ENCODE results near the gene GMPPA.

Gene GMPPA

DNA sequence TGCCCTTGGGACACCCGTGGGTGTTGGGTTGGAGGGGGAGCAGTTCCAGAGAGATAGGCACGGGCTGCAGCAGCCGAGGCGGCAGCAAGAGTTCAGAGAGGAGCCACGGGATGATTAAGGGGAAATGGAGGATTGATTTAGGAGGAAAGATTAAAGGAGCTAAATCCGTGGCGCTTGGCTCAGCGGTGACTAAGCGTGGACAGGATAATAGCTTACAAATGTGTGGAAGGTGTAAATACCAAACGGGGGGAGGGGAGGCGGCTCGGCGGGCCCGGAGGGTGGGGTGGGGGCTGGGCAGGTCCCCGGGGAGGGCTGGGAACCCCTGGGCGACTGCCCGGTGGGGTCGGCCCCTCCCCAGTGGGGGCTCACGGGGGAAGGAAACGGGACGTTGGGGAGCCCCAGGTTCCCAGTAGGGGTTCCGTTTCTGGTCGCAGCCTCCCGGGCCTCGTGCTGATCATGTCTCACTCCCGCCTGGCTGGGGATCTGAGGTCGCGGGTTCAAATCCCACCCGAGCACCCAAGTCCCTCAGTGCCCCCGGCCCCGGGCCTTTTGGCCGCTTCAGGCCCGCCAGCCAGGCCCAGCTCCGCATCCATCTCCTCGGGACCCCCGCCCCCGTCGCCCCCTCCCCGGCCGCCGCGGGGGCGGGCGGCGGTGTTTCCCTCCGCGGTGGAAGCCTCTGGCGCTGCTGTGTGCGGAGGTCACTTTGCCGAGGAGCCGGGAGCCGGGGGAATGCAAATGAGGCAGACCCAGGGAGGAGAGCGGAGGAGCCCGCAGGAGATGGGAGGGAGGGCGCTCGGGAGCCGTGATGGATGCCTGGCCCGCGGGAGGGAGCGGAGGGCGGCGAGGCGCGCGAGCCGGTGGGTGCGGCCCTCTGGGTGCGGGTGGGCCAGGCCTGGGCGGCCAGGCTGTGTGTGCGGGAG lies 23.7 kb downstream of the GMPPA start:
- DNase-seq: peak; percentile 46

DNA sequence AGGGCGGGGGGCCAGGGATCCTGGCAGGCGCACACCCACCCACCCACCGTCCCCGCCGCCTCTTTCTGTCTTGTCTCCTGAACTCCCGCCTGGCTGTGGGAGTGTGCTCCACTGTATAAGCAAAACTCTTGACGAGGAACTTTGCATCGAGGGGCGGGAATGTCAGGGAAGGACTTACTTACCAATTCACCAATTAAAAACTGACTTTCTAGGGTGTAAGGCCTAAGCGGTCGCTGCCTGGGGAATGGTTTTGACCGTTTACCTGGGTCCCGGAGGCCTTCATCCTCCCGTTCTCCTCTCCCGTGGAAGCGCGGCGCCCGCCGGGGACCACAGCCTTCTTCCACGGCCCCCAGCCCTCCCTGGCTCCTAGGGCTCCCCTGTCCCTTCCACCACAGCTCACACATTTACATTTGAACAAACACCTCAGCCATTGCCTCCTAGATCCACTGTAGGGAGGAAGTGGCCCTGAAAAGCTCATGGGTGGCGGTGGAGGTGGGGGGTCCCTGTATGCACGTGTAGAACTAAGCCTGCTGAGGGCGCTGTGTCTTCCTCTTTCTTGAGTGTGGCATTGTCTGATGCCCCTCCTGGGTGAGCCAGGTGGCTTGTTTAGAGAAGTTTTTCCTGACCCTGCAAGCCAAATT lies 24.5 kb downstream of the GMPPA start:
- DNase-seq: peak; percentile 36

DNA sequence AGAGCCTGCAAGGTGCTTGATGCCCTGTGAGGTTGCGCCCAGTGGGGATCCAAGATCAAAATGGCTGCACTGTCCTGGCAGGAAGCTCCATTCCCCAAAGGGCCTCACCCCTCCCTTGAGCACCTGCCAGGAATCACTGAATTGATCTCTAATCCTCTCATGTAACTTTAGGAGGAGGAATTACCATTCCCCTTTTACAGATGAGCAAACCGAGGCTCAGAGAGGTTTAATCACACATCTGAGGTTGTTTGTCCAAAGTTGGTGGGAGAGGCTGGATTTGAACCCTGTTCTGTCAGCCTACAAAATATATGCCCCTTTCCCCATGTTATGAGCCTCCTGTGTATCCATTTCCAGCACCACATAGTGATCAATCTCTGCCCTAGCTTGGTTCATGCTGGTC lies 26.1 kb downstream of the GMPPA start:
- no peak for DNase-seq

DNA sequence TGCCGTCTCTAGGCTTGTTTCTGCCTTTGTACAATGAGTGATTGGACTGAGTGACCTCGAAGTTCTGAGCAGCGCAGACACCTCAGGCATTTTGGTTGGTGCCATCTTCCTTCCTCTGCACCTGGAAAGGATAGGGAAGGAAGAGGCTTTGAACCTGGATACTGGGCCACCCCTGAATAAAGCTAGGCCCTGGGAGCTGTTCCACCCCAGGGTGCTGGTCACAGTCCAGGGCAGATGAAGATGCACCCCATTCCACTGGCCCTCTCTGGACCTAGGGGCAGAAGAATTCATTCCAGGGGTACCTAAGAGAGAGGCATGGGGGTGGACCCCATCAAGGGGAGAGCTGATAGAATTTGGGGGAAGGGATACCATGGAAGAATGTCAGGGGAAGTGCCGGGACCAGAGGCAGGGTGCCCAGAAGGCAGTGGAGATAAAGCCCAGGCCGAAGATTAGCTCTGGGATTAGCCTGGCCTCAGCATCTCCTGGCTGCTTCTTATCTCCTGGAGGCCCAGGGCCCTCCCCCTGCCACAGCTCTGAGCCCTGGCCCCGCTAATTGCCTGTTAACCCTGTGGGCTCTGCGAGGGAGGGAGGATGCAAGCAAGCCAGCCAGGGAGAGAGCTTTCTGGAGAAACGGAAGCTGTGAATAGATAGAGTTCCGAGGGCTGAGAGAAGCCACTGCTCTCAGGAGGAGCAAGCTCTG lies 27.0 kb downstream of the GMPPA start:
- no peak for DNase-seq

DNA sequence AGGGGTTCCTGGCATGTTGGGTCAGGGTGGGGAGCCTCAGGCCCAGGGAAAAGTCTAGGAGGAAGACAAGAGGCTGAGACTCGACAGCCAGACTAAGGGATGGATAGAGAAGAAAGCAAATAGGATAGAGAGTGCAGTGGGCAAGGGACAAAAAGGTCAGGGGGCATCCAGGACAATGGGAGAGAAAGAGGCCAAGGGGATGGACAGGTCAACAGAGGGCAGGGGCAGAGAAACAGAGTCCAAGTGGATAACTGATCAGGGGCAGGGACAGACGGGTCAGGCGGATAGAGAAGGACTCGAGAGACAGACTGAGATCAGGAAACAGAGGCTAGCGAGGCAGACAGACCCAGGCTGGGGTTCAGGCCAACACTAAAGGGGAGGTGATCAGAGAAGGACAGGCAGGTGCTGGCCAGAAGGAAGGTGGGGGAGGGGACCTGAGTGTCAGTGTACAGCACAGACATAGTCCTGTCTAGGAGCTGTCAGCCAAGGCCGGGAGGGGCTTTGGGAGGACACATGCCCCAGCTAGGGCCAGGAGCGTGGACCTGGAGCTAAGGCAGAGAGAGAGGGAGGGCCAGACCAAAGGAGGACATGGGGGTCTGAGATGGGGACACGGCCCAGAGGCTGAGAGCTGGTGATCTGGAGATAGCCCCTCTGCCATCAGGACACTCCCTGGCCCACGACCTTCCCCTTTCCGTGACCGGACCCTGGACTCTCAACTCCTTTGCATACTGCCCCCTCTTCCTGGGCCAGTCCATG lies 27.8 kb downstream of the GMPPA start:
- no peak for DNase-seq

DNA sequence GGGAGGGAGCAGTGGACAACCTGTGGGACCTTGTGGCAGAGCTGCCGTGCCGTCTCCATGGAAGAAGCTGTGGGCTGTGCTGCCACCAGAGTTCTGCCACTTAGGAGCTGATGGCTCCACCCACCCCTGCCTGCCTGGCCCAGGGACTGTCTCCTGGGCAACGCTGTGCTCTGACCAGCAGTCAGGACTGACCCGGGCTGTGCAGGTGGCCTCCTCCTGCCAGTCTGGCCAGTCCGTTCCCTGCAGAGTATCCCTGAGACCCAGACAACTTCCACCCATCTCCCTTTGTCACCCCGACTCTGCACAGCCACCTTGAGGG lies 28.3 kb downstream of the GMPPA start:
- DNase-seq: peak; percentile 20

DNA sequence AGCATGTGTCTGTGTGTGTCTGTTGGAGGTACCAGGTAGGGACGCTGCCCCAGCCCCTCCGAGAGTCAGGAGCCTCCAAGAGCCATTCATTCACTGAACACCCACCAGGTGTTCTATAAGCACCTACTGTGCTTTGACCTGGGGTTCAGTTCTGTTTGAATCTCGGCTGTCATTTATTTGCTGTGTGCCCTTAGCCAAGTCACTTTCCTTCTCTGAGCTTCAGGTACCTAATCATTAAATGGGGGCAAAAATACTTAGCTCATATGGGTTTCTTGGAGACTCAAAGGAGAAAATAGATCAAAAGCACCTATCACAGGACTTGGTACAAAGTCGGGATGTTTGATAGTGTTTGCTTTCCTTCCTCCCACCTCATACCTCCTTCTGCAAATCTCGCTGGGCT lies 28.8 kb downstream of the GMPPA start:
- no peak for DNase-seq

DNA sequence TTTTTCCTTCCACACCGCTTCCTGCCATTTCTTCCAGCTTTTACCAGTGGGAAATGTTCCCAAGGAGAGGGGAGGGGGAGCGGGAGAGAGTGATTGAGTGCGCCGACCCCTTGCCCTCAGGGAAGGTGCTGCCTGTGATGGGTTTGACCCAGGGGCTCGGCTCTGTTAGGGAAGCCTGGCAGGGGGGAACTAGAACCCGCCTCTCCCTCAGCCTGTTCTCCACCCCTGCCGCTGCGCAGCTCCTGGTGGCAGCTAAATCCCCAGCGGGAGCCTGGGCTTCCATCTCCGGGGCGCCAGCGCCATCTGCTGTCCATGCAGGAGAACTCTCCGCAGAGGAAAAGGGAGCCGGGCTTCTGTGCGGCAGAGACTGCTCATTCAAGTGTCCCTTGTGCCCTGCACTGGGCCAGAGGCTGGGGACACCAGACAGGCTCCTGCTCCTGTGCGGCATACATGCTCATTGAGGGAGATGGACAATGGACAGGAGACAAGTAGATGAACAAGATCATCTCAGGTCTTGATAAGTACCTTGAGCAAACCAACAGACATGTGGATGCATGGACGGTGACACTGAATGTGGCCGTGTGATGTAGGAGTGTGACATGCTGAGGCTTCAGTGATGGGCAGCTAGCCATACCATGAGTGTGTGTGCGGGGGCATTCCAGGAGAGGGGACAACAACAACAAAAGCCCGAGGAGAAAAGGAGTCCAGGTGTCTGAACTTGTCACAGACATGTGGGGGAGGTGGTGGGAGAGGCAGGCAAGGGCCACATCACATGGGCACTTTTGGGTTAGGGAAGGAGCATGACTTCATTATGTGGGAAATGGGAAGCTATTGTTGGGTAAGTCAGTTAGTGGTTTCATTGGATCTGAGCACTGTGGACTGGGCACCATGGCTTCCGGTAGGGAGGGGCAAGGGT lies 31.6 kb downstream of the GMPPA start:
- peak; percentile 83 for DNase-seq

DNA sequence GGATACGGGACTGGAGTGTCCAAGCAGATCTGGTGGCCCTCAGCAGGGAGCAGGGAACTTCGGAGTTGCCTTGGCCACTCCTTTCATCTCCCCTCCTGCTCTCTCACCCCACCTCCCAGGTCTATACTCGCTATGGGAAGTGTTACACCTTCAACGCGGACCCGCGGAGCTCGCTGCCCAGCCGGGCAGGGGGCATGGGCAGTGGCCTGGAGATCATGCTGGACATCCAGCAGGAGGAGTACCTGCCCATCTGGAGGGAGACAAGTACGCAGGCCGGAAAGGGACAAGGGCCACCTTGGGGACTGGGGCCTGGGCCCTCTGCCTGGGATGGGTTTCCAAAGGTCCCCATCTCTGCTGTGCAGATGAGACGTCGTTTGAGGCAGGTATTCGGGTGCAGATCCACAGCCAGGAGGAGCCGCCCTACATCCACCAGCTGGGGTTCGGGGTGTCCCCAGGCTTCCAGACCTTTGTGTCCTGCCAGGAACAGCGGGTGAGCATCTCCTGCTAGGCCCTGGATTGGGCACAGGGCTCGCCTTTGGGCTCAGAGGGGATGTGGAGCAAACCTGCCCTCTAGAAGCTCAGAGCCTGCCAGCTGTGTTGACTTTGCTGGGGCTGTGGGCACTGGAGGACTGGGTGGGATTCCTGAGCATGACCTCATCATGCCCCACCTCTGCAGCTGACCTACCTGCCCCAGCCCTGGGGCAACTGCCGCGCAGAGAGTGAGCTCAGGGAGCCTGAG lies 33.1 kb downstream of the GMPPA start:
- DNase-seq: peak; percentile 25

DNA sequence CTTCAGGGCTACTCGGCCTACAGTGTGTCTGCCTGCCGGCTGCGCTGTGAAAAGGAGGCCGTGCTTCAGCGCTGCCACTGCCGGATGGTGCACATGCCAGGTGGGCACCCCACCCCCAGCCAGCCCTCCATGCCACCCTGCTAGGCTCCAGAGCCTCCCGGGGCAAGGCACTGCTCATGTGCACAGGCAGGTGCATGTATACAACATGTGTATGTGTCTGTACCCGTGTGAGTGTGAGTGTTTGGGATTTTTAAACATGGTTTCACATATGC lies 33.6 kb downstream of the GMPPA start:
- DNase-seq: no peak

DNA sequence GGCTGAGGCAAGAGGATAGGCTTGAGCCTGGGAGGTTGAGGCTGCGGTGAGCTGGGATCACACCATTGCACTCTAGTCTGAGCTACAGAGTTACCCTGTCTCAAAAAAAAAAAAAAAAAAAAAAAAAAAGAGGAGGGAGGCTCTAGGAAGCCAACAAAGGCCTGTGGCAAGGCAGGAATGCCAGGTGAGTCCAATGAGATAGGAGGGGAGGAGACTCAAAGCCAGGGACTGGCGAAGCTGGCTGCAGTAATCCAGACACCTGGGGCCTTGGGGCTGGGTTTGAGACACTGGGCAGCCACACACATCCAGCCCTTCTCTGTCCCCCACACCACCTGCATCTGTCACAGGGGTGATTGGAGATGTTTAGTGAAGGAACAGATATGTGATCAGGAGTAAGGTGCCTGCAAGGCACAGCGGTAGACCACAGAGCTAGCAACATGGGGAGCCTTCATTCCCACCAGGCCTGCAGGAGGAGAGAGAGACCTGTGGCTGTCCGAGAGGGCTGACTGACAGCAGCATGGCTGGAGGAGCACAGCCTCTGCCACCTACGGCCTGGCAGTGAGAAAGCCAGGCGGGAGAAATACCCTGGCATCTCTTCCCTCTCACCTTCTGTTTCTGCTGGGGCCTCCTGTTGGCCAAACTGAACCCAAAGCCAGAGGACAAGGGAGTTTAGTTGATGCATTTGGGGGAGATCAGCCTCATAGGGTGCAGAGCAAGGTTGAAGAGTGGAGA lies 35.4 kb downstream of the GMPPA start:
- DNase-seq: peak; percentile 16

DNA sequence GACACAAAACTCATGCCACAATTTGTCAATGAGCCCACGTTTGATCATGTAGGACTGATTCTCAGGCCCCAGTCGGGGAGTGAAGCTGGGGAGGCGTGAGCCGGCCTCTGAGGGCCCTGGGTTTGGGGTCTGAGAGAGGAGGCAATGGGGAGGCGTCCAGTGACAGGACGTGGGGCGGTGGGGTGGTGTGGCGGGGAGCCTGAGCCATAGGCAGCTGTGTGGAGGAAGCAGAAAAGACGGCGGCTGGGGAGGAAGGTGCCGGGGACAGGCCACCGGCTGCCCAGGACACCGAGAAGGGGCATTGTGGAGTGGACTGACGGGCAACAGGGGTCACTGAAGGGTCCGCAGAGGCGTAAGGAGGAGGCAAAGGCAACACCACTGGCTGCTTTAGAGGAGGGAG lies 37.7 kb downstream of the GMPPA start:
- DNase-seq: no peak

DNA sequence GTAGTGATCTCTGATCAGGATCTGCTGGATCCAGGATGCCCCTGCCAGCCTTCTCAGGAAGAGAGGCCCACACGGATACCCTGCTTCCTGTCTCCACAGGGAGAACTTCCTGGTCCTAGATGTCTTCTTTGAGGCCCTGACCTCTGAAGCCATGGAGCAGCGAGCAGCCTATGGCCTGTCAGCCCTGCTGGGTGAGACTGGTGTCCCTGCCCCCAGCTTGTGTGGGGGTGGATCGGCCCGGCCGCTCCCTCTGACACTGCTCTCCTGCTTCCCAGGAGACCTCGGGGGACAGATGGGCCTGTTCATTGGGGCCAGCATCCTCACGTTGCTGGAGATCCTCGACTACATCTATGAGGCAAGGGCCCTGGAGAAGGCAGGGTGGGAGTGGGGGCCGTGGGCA lies 38.3 kb downstream of the GMPPA start:
- DNase-seq: no peak

DNA sequence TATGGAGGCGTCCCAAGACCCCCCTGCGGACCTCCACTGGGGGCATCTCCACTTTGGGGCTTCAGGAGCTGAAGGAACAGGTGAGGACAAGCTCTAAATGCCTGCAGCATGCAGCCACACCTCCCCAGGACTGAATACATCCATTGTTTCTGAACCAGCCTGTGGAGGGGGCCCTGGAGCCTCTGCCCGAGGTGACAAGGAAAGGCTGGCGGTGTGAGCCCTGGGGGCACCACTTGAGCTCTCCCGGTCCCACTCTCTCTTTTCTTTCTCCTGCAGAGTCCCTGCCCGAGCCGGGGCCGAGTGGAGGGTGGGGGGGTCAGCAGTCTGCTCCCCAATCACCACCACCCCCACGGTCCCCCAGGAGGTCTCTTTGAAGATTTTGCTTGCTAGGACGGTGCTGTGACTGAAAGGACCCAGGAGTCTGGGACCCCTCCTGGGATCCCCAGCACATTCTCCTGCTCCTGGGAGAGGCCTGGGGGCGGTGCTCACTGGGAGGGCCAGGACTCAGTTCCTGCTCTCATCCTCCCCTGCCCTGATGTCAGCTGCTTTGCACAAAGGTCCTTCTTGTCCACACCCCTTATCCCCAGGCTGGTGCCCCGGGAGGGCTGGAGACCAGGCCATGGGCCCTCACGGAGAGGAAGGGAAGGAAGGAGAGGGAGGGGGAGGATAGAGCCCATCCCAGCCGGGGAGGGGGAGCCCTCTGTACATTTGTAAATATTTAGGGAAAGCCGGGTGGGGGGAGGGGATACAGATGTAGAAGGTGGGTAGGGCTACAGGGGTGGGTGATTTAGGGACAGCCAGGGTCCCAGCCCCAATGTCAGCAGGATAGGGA lies 39.2 kb downstream of the GMPPA start:
- DNase-seq: no peak

DNA sequence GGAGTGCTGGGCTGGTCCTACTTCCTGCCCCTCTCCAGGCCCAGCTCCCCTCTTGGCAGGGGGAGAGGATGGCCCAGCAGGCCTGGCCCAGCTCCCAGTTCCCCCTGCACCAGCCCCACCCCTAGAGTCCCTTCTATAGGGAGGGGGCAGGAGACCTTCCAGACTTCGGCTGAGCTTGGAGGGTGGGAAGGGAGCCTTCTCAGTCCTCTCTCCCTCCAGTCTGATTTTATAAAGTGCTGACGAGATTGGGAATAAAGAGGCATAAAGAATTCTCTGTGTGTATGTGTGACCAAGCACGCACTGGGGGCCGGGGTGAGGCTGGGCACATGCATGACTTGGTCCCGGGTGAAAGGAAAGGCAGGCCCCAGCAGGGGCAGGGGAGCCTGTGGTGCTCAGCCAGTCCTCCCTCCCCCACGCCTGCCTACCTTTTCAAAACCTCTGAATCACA lies 39.8 kb downstream of the GMPPA start:
- DNase-seq: no peak

DNA sequence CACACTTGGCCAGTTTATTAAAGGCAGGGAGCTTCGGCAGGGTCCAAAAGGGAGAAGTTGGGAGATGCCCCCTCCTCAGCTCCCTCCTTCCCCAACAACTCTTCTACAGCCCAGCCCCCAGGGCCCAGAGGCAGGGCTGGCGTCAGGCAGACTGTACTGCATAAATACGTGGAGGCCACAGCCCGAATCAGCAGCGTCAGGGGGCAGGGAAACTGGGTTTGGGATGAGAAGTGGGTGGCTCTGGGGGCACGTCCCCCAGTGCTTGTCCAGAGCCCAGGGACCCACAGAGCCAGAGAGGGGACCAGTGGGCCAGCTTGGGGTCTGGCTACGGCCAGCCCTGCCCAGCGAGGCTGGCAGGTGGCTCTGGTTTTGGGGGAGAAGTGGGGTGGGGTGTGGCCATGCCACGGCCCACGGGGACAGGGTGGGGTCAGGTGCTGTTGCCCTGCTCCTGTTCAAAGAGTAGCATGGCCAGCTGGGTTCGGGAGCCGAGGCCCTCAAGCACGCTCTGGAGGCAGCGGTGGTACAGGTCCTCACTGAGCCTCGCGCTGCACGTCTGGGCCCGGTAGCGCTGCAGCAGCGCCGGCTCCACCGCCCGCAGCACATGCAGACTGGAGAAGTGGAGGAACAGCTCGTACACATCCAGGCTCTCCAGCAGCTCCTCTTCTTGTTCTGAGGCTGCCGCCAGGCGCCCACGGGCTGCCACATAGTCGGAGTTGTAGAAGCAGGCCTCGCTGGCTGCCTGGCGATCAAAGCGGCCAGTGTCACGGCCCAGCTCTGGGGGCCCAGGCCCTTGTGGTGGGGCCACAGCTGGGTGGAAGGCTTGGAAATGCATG lies 40.5 kb downstream of the GMPPA start:
- DNase-seq: no peak

DNA sequence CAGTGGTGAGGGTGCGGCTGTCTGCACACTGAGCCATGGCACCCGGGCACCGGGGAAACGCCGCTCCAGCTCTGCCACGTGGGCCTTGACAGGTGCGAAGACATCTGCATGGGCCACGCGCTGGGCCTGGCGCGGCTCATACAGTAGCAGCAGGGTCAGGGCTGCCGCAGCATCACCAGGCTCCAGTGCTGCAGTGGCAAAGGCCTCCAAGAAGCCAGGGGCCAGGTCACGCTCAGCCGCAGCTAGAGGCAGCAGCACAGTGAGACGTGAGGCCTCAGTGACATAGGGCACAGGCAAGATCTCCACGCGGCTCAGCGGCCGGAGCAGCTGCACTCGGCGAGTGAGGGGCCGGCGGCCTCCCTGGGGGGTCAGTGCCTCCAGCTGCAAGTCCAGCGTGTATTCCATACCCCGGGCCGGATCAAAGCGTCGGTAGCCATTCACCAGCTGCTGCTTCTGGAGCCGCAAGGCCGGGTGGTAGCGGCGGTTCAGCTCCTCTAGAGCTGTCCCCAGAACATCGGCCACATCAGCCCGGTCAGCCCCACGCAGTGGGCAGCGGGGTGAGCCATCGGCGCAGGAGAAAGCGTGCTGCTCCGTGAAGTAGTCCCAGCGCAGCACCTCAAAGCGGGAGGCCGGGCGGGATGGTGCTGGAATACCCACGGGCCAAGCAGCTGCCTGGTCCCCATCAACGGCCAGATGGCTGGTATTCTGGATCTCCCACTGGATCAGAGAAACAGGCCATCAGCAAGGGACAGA lies 41.4 kb downstream of the GMPPA start:
- DNase-seq: no peak

All from NCI-H69 (cell line).